GM19455 (cell line): ENCODE results near the gene MVD.
"Not testable (repeated sequence)": the region's sequence is repeated elsewhere in the genome, so short reads cannot be mapped to it uniquely, and the experiment has no call there.

ENCODE experiments used
- ATAC-seq: cut with Tn5 transposase; IDR thresholded peaks from one replicate; pipeline ENCODE4 v1.9.1; 2021; ENCODE audit not compliant: unreplicated experiment

The MVD gene

GRCh38 chr16:88609426-88609825, 53.5 kb downstream of the MVD start:
- not testable (repeated sequence) for ATAC-seq

DNA sequence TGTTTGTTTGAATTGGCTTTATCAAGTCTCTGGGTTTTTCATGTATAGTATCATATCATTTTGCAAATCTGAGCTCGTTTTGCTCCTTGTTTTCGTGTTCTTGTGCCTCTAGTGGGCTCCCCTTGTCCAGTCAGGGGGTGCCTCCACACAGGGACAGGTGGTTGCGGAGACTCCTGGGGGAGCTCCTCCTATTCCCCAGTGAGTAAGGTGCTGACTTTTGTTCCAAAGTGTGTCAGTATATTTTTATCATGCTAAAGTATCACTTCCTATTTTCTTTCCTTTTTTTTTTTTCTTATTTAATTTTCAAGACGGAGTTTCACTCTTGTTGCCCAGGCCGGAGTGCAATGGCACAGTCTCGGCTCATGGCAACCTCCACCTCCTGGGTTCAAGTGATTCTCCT, 54.8 kb downstream of the MVD start:
- no peak for ATAC-seq

- ATAC-seq: no peak
These were observed 56.6 kb downstream of the MVD start for GRCh38 chr16:88606148-88606757.

- ATAC-seq: no peak
These were observed 57.4 kb downstream of the MVD start for GRCh38 chr16:88605186-88606147.

DNA sequence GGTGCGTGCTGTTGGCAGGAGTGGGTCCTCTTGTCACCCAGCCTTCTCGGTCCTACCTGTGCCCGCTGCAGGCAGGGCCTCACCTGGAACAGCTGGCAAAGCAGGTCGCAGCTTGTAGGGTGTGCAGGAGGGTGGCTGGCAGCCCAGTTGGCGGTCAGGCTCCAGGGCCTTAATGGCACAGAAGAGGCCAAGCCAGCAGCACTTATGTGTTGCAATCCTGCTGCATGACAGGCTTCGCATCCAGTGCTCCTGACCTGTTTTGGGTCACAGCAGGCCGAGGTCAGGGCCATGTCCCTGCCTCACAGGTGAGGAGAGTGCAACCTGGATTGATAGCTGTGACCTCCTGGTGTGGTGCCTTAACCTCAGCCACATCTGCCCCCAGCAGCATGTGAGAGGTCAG, 60.8 kb downstream of the MVD start:
- ATAC-seq: no peak
